ENCODE measurements around the gene YAE1. TPM values are rescaled to one million over a fixed set of nuclear protein-coding genes. Genes with fewer than 3 reads are reported as not detected.

Gene YAE1
- total and polyA plus RNA-seq, 2 of the 8 experiments (the other 6 are each of a cell fraction or from before 2014, with no cell fraction given): 24.1 to 38.0 TPM

GRCh38 chr7:39609935-39610263 is 43.7 kb downstream of the YAE1 start (continued):
- TF ChIP-seq CBX5 (IDR thresholded peaks at IDR 0.05; ENCODE audit: low read depth, low read length): no peak
- no peak for TF ChIP-seq CREB1 (IDR thresholded peaks at IDR 0.05)
